Activated T-cell treated with anti-CD3 and anti-CD28 coated beads, Interleukin-2, amount 50 U/mL, for 72 hours (primary cell): ENCODE results near the gene DEGS2. TPM values are rescaled to one million over a fixed set of nuclear protein-coding genes. Genes with fewer than 3 reads are reported as not detected.

Experiments
- ATAC-seq, 2 donors: fragments of 150-1000 bp; cut with Tn5 transposase; replicated peaks in 1 of 2; 2 replicates each; pipeline ENCODE4 v1.10.0; 2021; ENCODE audit warnings: moderate library complexity in 2 of 2, mild to moderate bottlenecking in 1 of 2
- DNase-seq, 2 donors: peaks; one replicate each; pipeline ENCODE4 v3.0.0; 2021 to 2022; ENCODE audit warnings: mixed read lengths in 1 of 2
- H3K27ac Mint-ChIP-seq: one replicate; pipeline ENCODE4 v1.8.0; 2022; ENCODE audit warnings: mild to moderate bottlenecking, moderate library complexity, mixed read lengths
- H3K27me3 Mint-ChIP-seq: one replicate; pipeline ENCODE4 v1.8.0; 2022; ENCODE audit warnings: low read depth, mixed read lengths
- H3K36me3 Mint-ChIP-seq, 2 donors: one replicate each; pipeline ENCODE4 v1.8.0; 2022; ENCODE audit warnings: mixed read lengths in 2 of 2, mild to moderate bottlenecking in 1 of 2; ENCODE audit not compliant: insufficient read depth in 2 of 2
- H3K4me1 Mint-ChIP-seq: one replicate; pipeline ENCODE4 v1.8.0; 2022; ENCODE audit warnings: low read depth, mixed read lengths
- H3K4me3 Mint-ChIP-seq, 2 donors: one replicate each; pipeline ENCODE4 v1.8.0; 2022; ENCODE audit warnings: mild to moderate bottlenecking in 2 of 2, mixed read lengths in 2 of 2, moderate library complexity in 2 of 2
- H3K9me3 Mint-ChIP-seq, 2 donors: one replicate each; pipeline ENCODE4 v1.8.0; 2022; ENCODE audit warnings: mixed read lengths in 2 of 2
- total RNA-seq, 2 donors: library from RNA; stranded (reverse); gene quantifications; one replicate each; pipeline ENCODE4 v1.2.3, GENCODE V29; 2022

DEGS2 gene
- total RNA-seq, 2 donors from 2014 or later = 1.8 to 4.2 TPM

GRCh38 chr14:100141098-100141497 is 18.3 kb downstream of the DEGS2 start:
- DNase-seq (no peak), ATAC-seq (no peak)
- H3K36me3 Mint-ChIP-seq = peaks cover 0 to 5% of the 10 kb centered on the region in 2 donors
- no peaks in the 10 kb centered on the region for H3K27me3 Mint-ChIP-seq
- no peaks in the 10 kb centered on the region for H3K9me3 Mint-ChIP-seq
- peaks cover 5% of the 10 kb centered on the region for H3K4me1 Mint-ChIP-seq
- no peak overlapping the region for H3K4me3 Mint-ChIP-seq
- H3K27ac Mint-ChIP-seq = no peak overlapping the region

- Mint-ChIP-seq H3K4me1 (peaks cover 4% of the 10 kb centered on the region), H3K27me3 (no peaks in the 10 kb centered on the region), H3K4me3 (no peak overlapping the region), H3K36me3 (peaks cover 0 to 4% of the 10 kb centered on the region in 2 donors), H3K9me3 (no peaks in the 10 kb centered on the region), H3K27ac (peak overlapping the region; percentile 37)
- no peak for DNase-seq
- ATAC-seq = no peak
These were observed 18.9 kb downstream of the DEGS2 start for GRCh38 chr14:100140452-100141078.

GRCh38 chr14:100138955-100139354 is 20.5 kb downstream of the DEGS2 start:
- H3K9me3 Mint-ChIP-seq = no peaks in the 10 kb centered on the region
- peaks cover 0 to 8% of the 10 kb centered on the region in 2 donors for H3K36me3 Mint-ChIP-seq
- H3K27ac Mint-ChIP-seq = no peak overlapping the region

GRCh38 chr14:100138082-100138787 is 21.2 kb downstream of the DEGS2 start:
- no peaks in the 10 kb centered on the region for H3K27me3 Mint-ChIP-seq
- H3K36me3 Mint-ChIP-seq = peaks cover 0 to 15% of the 10 kb centered on the region in 2 donors
- ATAC-seq (no peak), DNase-seq (no peak)
- H3K4me3 Mint-ChIP-seq = no peak overlapping the region
- peaks cover 4% of the 10 kb centered on the region for H3K4me1 Mint-ChIP-seq
- H3K9me3 Mint-ChIP-seq = no peaks in the 10 kb centered on the region
- H3K27ac Mint-ChIP-seq = no peak overlapping the region

More at GRCh38 chr14:100138955-100139354, 20.5 kb downstream of the DEGS2 start:
- no peak overlapping the region for H3K4me3 Mint-ChIP-seq
- H3K4me1 Mint-ChIP-seq = peaks cover 4% of the 10 kb centered on the region
- DNase-seq (no peak), ATAC-seq (no peak)
- H3K27me3 Mint-ChIP-seq = no peaks in the 10 kb centered on the region

- no peak for DNase-seq
These were observed 22.3 kb downstream of the DEGS2 start for GRCh38 chr14:100137173-100137572.

GRCh38 chr14:100135784-100136183 is 23.7 kb downstream of the DEGS2 start:
- Mint-ChIP-seq H3K4me3 (no peak overlapping the region), H3K4me1 (peaks cover 4% of the 10 kb centered on the region), H3K9me3 (no peaks in the 10 kb centered on the region), H3K27me3 (no peaks in the 10 kb centered on the region), H3K36me3 (peaks cover under 1 to 19% of the 10 kb centered on the region in 2 donors), H3K27ac (no peak overlapping the region)
- DNase-seq = no peak
- no peak for ATAC-seq

More at GRCh38 chr14:100137173-100137572, 22.3 kb downstream of the DEGS2 start:
- Mint-ChIP-seq H3K27me3 (no peaks in the 10 kb centered on the region), H3K36me3 (peaks cover 0 to 15% of the 10 kb centered on the region in 2 donors), H3K27ac (no peak overlapping the region), H3K4me3 (no peak overlapping the region), H3K9me3 (no peaks in the 10 kb centered on the region), H3K4me1 (peaks cover 4% of the 10 kb centered on the region)
- ATAC-seq = no peak

- Mint-ChIP-seq H3K9me3 (no peaks in the 10 kb centered on the region), H3K36me3 (peaks cover 1 to 24% of the 10 kb centered on the region in 2 donors), H3K27me3 (no peaks in the 10 kb centered on the region), H3K27ac (no peak overlapping the region), H3K4me1 (peaks cover 4% of the 10 kb centered on the region), H3K4me3 (no peak overlapping the region)
- DNase-seq (no peak), ATAC-seq (no peak)
These were observed 24.4 kb downstream of the DEGS2 start for GRCh38 chr14:100135073-100135472.

GRCh38 chr14:100134586-100134985 is 24.9 kb downstream of the DEGS2 start:
- Mint-ChIP-seq H3K4me1 (peaks cover 2% of the 10 kb centered on the region), H3K9me3 (no peaks in the 10 kb centered on the region), H3K4me3 (no peak overlapping the region), H3K27ac (no peak overlapping the region), H3K36me3 (peaks cover 4 to 29% of the 10 kb centered on the region in 2 donors), H3K27me3 (no peaks in the 10 kb centered on the region)
- no peak for ATAC-seq
- DNase-seq = no peak

GRCh38 chr14:100132903-100133510 is 26.4 kb downstream of the DEGS2 start:
- Mint-ChIP-seq H3K36me3 (peaks cover 4 to 32% of the 10 kb centered on the region in 2 donors), H3K4me3 (no peak overlapping the region), H3K9me3 (no peaks in the 10 kb centered on the region), H3K27me3 (no peaks in the 10 kb centered on the region), H3K27ac (no peak overlapping the region), H3K4me1 (no peaks in the 10 kb centered on the region)
- DNase-seq = no peak
- ATAC-seq = no peak

- ATAC-seq (no peak), DNase-seq (no peak)
- Mint-ChIP-seq H3K36me3 (peaks cover 8 to 34% of the 10 kb centered on the region in 2 donors), H3K9me3 (no peaks in the 10 kb centered on the region), H3K27me3 (no peaks in the 10 kb centered on the region), H3K4me1 (no peaks in the 10 kb centered on the region), H3K4me3 (no peak overlapping the region), H3K27ac (no peak overlapping the region)
These were observed 27.1 kb downstream of the DEGS2 start for GRCh38 chr14:100132161-100132902.

- no peak overlapping the region for H3K4me3 Mint-ChIP-seq
- ATAC-seq = no peak
- H3K4me1 Mint-ChIP-seq = no peaks in the 10 kb centered on the region
- no peak overlapping the region for H3K27ac Mint-ChIP-seq
- peaks cover 9 to 35% of the 10 kb centered on the region in 2 donors for H3K36me3 Mint-ChIP-seq
- H3K9me3 Mint-ChIP-seq = no peaks in the 10 kb centered on the region
- DNase-seq = no peak
- H3K27me3 Mint-ChIP-seq = no peaks in the 10 kb centered on the region
These were observed 28.3 kb downstream of the DEGS2 start for GRCh38 chr14:100131181-100131580.

GRCh38 chr14:100130521-100130920 is 28.9 kb downstream of the DEGS2 start:
- no peak for DNase-seq
- no peaks in the 10 kb centered on the region for H3K9me3 Mint-ChIP-seq
- H3K4me3 Mint-ChIP-seq = no peak overlapping the region
- no peak for ATAC-seq
- no peaks in the 10 kb centered on the region for H3K27me3 Mint-ChIP-seq
- peak overlapping the region; percentile 47 for H3K27ac Mint-ChIP-seq
- H3K4me1 Mint-ChIP-seq = no peaks in the 10 kb centered on the region
- peaks cover 9 to 37% of the 10 kb centered on the region in 2 donors for H3K36me3 Mint-ChIP-seq

- Mint-ChIP-seq H3K9me3 (no peaks in the 10 kb centered on the region), H3K4me1 (no peaks in the 10 kb centered on the region), H3K36me3 (peaks cover 15 to 37% of the 10 kb centered on the region in 2 donors), H3K4me3 (no peak overlapping the region), H3K27me3 (no peaks in the 10 kb centered on the region), H3K27ac (no peak overlapping the region)
- DNase-seq = no peak
- no peak for ATAC-seq
These were observed 30.3 kb downstream of the DEGS2 start for GRCh38 chr14:100129161-100129589.
